ENCODE data around the gene LZIC.

Gene LZIC

GRCh38 chr1:9909234-9910046 lies 33.8 kb downstream of the LZIC start:
- no peak for TF ChIP-seq EZH2 (IDR thresholded peaks at IDR 0.05; ENCODE audit: borderline replicate concordance, low read length)
- TF ChIP-seq CTCF (IDR thresholded peaks at IDR 0.05; ENCODE audit: low read length) = no peak
- Histone ChIP-seq H3K9me2 (ENCODE audit: low read depth, low read length) (no peaks in the 10 kb centered on the region), H2AFZ (ENCODE audit: low read length) (peak overlapping the region; percentile 63; the same call in 1 of the 2 replicates), H3K4me1 (ENCODE audit: insufficient read depth, low read length, severe bottlenecking) (peaks cover 18% of the 10 kb centered on the region), H3K4me3 (ENCODE audit: low read depth, low read length, poor library complexity, severe bottlenecking) (peak overlapping the region; percentile 94), H3K9me3 (ENCODE audit: low read length) (no peaks in the 10 kb centered on the region), H3K27ac (ENCODE audit: low read depth, low read length, poor library complexity, severe bottlenecking) (no peak overlapping the region), H3K4me2 (ENCODE audit: low read length) (peak overlapping the region; percentile 100), H4K20me1 (ENCODE audit: insufficient read depth, low read length) (no peaks in the 10 kb centered on the region), H3K36me3 (ENCODE audit: insufficient read depth, low read length) (no peaks in the 10 kb centered on the region), H3F3A (ENCODE audit: insufficient read depth, low read length) (no peaks in the 10 kb centered on the region), H3K27me3 (ENCODE audit: insufficient read depth, low read length) (no peaks in the 10 kb centered on the region), H3K79me2 (ENCODE audit: insufficient read depth, low read length) (no peaks in the 10 kb centered on the region), H3K9ac (ENCODE audit: low read length) (peak overlapping the region; percentile 86)

GRCh38 chr1:9908871-9909233 lies 34.3 kb downstream of the LZIC start:
- Histone ChIP-seq H3K9me2 (ENCODE audit: low read depth, low read length) (no peaks in the 10 kb centered on the region), H4K20me1 (ENCODE audit: insufficient read depth, low read length) (no peaks in the 10 kb centered on the region), H3K4me1 (ENCODE audit: insufficient read depth, low read length, severe bottlenecking) (peaks cover 18% of the 10 kb centered on the region), H3K4me3 (ENCODE audit: low read depth, low read length, poor library complexity, severe bottlenecking) (peak overlapping the region; percentile 94), H3K27ac (ENCODE audit: low read depth, low read length, poor library complexity, severe bottlenecking) (no peak overlapping the region), H3K9ac (ENCODE audit: low read length) (peak overlapping the region; percentile 86; the same call in 1 of the 2 replicates), H3F3A (ENCODE audit: insufficient read depth, low read length) (no peaks in the 10 kb centered on the region), H3K36me3 (ENCODE audit: insufficient read depth, low read length) (no peaks in the 10 kb centered on the region), H3K27me3 (ENCODE audit: insufficient read depth, low read length) (no peaks in the 10 kb centered on the region), H3K9me3 (ENCODE audit: low read length) (no peaks in the 10 kb centered on the region), H3K79me2 (ENCODE audit: insufficient read depth, low read length) (no peaks in the 10 kb centered on the region), H2AFZ (ENCODE audit: low read length) (no peak overlapping the region), H3K4me2 (ENCODE audit: low read length) (peak overlapping the region; percentile 100)
- TF ChIP-seq CTCF (IDR thresholded peaks at IDR 0.05; ENCODE audit: low read length) (no peak), EZH2 (IDR thresholded peaks at IDR 0.05; ENCODE audit: borderline replicate concordance, low read length) (no peak)

GRCh38 chr1:9907441-9907840 lies 35.8 kb downstream of the LZIC start:
- Histone ChIP-seq H3K4me2 (ENCODE audit: low read length) (no peak overlapping the region), H3K36me3 (ENCODE audit: insufficient read depth, low read length) (no peaks in the 10 kb centered on the region), H4K20me1 (ENCODE audit: insufficient read depth, low read length) (no peaks in the 10 kb centered on the region), H3K27ac (ENCODE audit: low read depth, low read length, poor library complexity, severe bottlenecking) (no peak overlapping the region), H3F3A (ENCODE audit: insufficient read depth, low read length) (no peaks in the 10 kb centered on the region), H3K9me3 (ENCODE audit: low read length) (no peaks in the 10 kb centered on the region), H3K79me2 (ENCODE audit: insufficient read depth, low read length) (no peaks in the 10 kb centered on the region), H3K4me3 (ENCODE audit: low read depth, low read length, poor library complexity, severe bottlenecking) (no peak overlapping the region), H3K9me2 (ENCODE audit: low read depth, low read length) (no peaks in the 10 kb centered on the region), H3K4me1 (ENCODE audit: insufficient read depth, low read length, severe bottlenecking) (peaks cover 18% of the 10 kb centered on the region), H2AFZ (ENCODE audit: low read length) (no peak overlapping the region), H3K9ac (ENCODE audit: low read length) (no peak overlapping the region), H3K27me3 (ENCODE audit: insufficient read depth, low read length) (0 out of 2 replicates have a peak, but pooled peaks cover 3% of the 10 kb centered on the region)
- TF ChIP-seq EZH2 (IDR thresholded peaks at IDR 0.05; ENCODE audit: borderline replicate concordance, low read length) = no peak
- TF ChIP-seq CTCF (IDR thresholded peaks at IDR 0.05; ENCODE audit: low read length) = no peak

All from OCI-LY1 (cell line).